ENCODE results near the gene HOOK2.
A peak's percentile ranks its signal among the peaks of the same experiment; 100 is the strongest.

HOOK2 gene

GRCh38 chr19:12789904-12790619 lies 14.7 kb upstream of the HOOK2 start:
- no peaks in the 10 kb centered on the region for H3K9me3 ChIP-seq (ENCODE audit: control insufficient read depth, insufficient read depth, low read depth, low read length)
- peak overlapping the region; percentile 30 for H3K4me3 ChIP-seq (ENCODE audit: low read depth, low read length)
- H3K4me1 ChIP-seq (ENCODE audit: control insufficient read depth, insufficient read depth, low read length), result peaks cover 21% of the 10 kb centered on the region
- H3K36me3 ChIP-seq (ENCODE audit: control insufficient read depth in 2 of 2, insufficient read depth in 1 of 2, low read length in 2 of 2), result no peaks in the 10 kb centered on the region; a peak in 1 of 3 replicates
- H3K27ac ChIP-seq (ENCODE audit: extremely low read depth, low read depth, low read length), result no peak overlapping the region; the same call in 1 of the 2 replicates
- POLR2A ChIA-PET, result interaction anchor here (1.2 to 3.6 kb wide), 4 partner anchors 11 to 30 kb away, joined by 4 to 28 read pairs (median 18); partner anchors contain the start of genes PRDX2 and THSD8
- CTCF ChIA-PET, result interaction anchor here (1.5 to 11.8 kb wide), 5 partner anchors 13 to 30 kb away, joined by 6 to 234 read pairs (median 16); partner anchors contain the start of gene HOOK2
- TF ChIP-seq ZNF555 (tag by site-specific recombination; conservative IDR thresholded peaks at IDR 0.05) (no peak), GLIS1 (tag by site-specific recombination; IDR thresholded peaks at IDR 0.05) (peak; percentile 89), ZNF585B (tag by site-specific recombination; IDR thresholded peaks at IDR 0.05) (no peak), ZBTB10 (tag by site-specific recombination; IDR thresholded peaks at IDR 0.05) (peak; percentile 90), GLI4 (tag by site-specific recombination; IDR thresholded peaks at IDR 0.05) (no peak), ZNF548 (tag by site-specific recombination; IDR thresholded peaks at IDR 0.05) (no peak), ZNF404 (tag by site-specific recombination; IDR thresholded peaks at IDR 0.05) (no peak), ZSCAN4 (tag by site-specific recombination; IDR thresholded peaks at IDR 0.05) (no peak), ZNF214 (tag by site-specific recombination; IDR thresholded peaks at IDR 0.05; ENCODE audit: borderline replicate concordance) (no peak), SALL2 (tag by site-specific recombination; IDR thresholded peaks at IDR 0.05; ENCODE audit: borderline replicate concordance) (no peak), ZBTB17 (tag by site-specific recombination; IDR thresholded peaks at IDR 0.05) (peak; percentile 94), ZNF202 (tag by site-specific recombination; IDR thresholded peaks at IDR 0.05; ENCODE audit: borderline replicate concordance) (no peak), ZNF791 (tag by site-specific recombination; IDR thresholded peaks at IDR 0.05) (no peak), ZNF660 (tag by site-specific recombination; IDR thresholded peaks at IDR 0.05) (peak; percentile 76; the same call in 1 of the 2 replicates), ZNF623 (tag by site-specific recombination; IDR thresholded peaks at IDR 0.05) (no peak; the same call in 1 of the 2 replicates), ZBTB20 (tag by site-specific recombination; IDR thresholded peaks at IDR 0.05) (peak; percentile 96), ZNF16 (tag by site-specific recombination; IDR thresholded peaks at IDR 0.05; ENCODE audit: low read depth) (no peak), ZNF239 (tag by site-specific recombination; IDR thresholded peaks at IDR 0.05) (no peak), YY2 (tag by site-specific recombination; IDR thresholded peaks at IDR 0.05) (0 out of 2 replicates have a peak, but pooled peaks have one; percentile 52), ZNF639 (tag by site-specific recombination; IDR thresholded peaks at IDR 0.05) (peak; percentile 62; the same call in 1 of the 2 replicates), ZNF596 (tag by site-specific recombination; IDR thresholded peaks at IDR 0.05) (no peak), ZNF423 (tag by site-specific recombination; IDR thresholded peaks at IDR 0.05) (peak; percentile 36; the same call in 1 of the 2 replicates), ZNF843 (tag by site-specific recombination; IDR thresholded peaks at IDR 0.05) (peak; percentile 54; the same call in 1 of the 2 replicates), TCF7L2 (IDR thresholded peaks at IDR 0.05; ENCODE audit: borderline replicate concordance, low read depth, low read length) (no peak), ZNF311 (tag by site-specific recombination; IDR thresholded peaks at IDR 0.05; ENCODE audit: borderline replicate concordance) (no peak), ZNF221 (tag by site-specific recombination; IDR thresholded peaks at IDR 0.05; ENCODE audit: borderline replicate concordance) (no peak), ZNF26 (tag by site-specific recombination; IDR thresholded peaks at IDR 0.05) (no peak), ZFP69B (tag by site-specific recombination; IDR thresholded peaks at IDR 0.05) (peak; percentile 43; the same call in 1 of the 2 replicates), ZNF544 (tag by site-specific recombination; IDR thresholded peaks at IDR 0.05) (no peak), ZBTB48 (tag by site-specific recombination; IDR thresholded peaks at IDR 0.05) (peak; percentile 41; the same call in 1 of the 2 replicates), ZNF391 (tag by site-specific recombination; IDR thresholded peaks at IDR 0.05; ENCODE audit: borderline replicate concordance, low read depth) (no peak; the same call in 1 of the 2 replicates), ZNF157 (tag by site-specific recombination; IDR thresholded peaks at IDR 0.05) (no peak), ZNF350 (tag by site-specific recombination; IDR thresholded peaks at IDR 0.05) (no peak)

Data from HEK293 (cell line).